Heart left ventricle (tissue), 16 donors: ENCODE measurements around the gene CD36. TPM values are rescaled to one million over a fixed set of nuclear protein-coding genes. Genes with fewer than 3 reads are reported as not detected.

Experiments used
- ATAC-seq, 4 donors: fragments of 200-7000 bp; cut with Tn5 transposase; one replicate each; pipeline ENCODE4 v1.9.1; 2020 to 2022; ENCODE audit warnings: moderate library complexity in 4 of 4, mild to moderate bottlenecking in 3 of 4, moderate number of reproducible peaks in 1 of 4
- DNase-seq, 5 donors: peaks; one replicate each; pipeline ENCODE4 v3.0.0-alpha.2; 2020
- H3K27ac ChIP-seq, 12 donors: fragments of 200-600 bp; sonication (generic) in 4 of 12; one replicate each; pipeline versions ENCODE4 v1.5.0 to v1.8.0; 2016 to 2022; ENCODE audit warnings: mild to moderate bottlenecking in 2 of 12
- H3K27me3 ChIP-seq, 9 donors: fragments of 200-600 bp; sonication (generic) in 2 of 9; one replicate each; pipeline versions ENCODE4 v1.5.1 to v1.8.0; 2016 to 2022; ENCODE audit warnings: mild to moderate bottlenecking in 3 of 9
- H3K36me3 ChIP-seq, 9 donors: fragments of 200-600 bp; sonication (generic) in 2 of 9; one replicate each; pipeline versions ENCODE4 v1.5.0 to v1.8.0; 2018 to 2022; ENCODE audit warnings: mild to moderate bottlenecking in 2 of 9
- H3K4me1 ChIP-seq, 12 donors: fragments of 200-600 bp; sonication (generic) in 4 of 12; one replicate each; pipeline versions ENCODE4 v1.5.0 to v1.8.0; 2016 to 2022; ENCODE audit warnings: mild to moderate bottlenecking in 3 of 12
- H3K4me3 ChIP-seq, 12 donors: fragments of 200-600 bp; sonication (generic) in 4 of 12; one replicate each; pipeline versions ENCODE4 v1.5.0 to v1.8.0; 2017 to 2022; ENCODE audit warnings: mild to moderate bottlenecking in 9 of 12, moderate library complexity in 4 of 12
- H3K9me3 ChIP-seq, 12 donors: fragments of 200-600 bp; sonication (generic) in 4 of 12; one replicate each; pipeline versions ENCODE4 v1.5.0 to v1.8.0; 2016 to 2022; ENCODE audit warnings: mild to moderate bottlenecking in 1 of 12
- POLR2A ChIP-seq, 2 donors: fragments of 450-650 bp; IDR thresholded peaks; one replicate each; pipeline ENCODE4 v1.6.1; 2017; ENCODE audit warnings: antibody characterized with exemption in 2 of 2, mild to moderate bottlenecking in 2 of 2, moderate library complexity in 2 of 2
- WGBS, 4 donors: extraction: QIAGEN DNeasy Blood & Tissue Kit in 2 of 4; methylation state at CpG; one replicate each; pipeline versions ENCODE4 v1.1.5 to v1.1.7; 2013 to 2018; 5-methylcytosine and 5-hydroxymethylcytosine counted together
- intact Hi-C, 10 donors: fragments of 100-400 bp; cut with DNase I; formaldehyde crosslinking; loops; one replicate each; pipeline versions ENCODE4 v1.11.1 to v1.14.2; 2022
- polyA plus RNA-seq, 2 donors: library from polyadenylated mRNA; stranded (reverse); fragments of 200-250 nt; gene quantifications; one replicate each; pipeline ENCODE4 v1.2.3, GENCODE V29; 2013
- total RNA-seq, 9 donors: library from RNA; depleted of rRNA in 2 of 9; stranded (reverse); fragments of >200 nt in 2 of 9; fragmentation: NEBNext Ultra II Directional in 3 of 9; extraction: Animal tissue kit (Norgen Biotek cat#: 25700) in 3 of 9; gene quantifications; one replicate each; pipeline versions ENCODE4 v1.1.0 to v1.2.4, GENCODE V29; 2016 to 2023
- TF ChIP-seq, protein P1 (sequence below), 12 donors: fragments of 200-600 bp; sonication (generic) in 4 of 12; IDR thresholded peaks; one replicate each; pipeline versions ENCODE4 v1.5.0 to v1.8.0; 2018 to 2022; ENCODE audit warnings: antibody characterized with exemption in 12 of 12, mild to moderate bottlenecking in 5 of 12
- donor health status: ischemic (EF 13 %, LVEDD 7.1; RV severe dilation, severe dysfunction).
- donor health status: healthy with polysubstance abuse.
- donor health status: DM: no; HTN: yes; CAD: no.
- donor health status: DM: no; HTN: no; CAD: no.
- donor health status: ischemic (EF 25% LVEDD 6.9; RV normal size, moderate dysfunction).
- donor health status: ischemic (EF 25% LVEDD 5.7; RV mildly dilated, moderate dysfunction).
- donor health status: healthy.
- donor health status: DM: yes; HTN: yes; CAD: no.
- donor health status: ischemic (EF 35%, LVEDD 5.7; RV mildly dilated, moderate dysfunction).
- donor health status: nonischemic (EF 11% LVEDD 7.7; RV severe dilation, severe dysfunction).
- donor health status: DM: yes; HTN: yes; CAD: no.
- donor health status: PGD.
- donor health status: ischemic (EF 29% LVEDD 5.4; RV normal size, mild dysfunction).
- donor health status: nonischemic (EF 23%, LVEDD 6.1; RV moderate dilation, normal function).

Gene CD36
- total and polyA plus RNA-seq, 11 donors: 289 to 1,960 (median 1,087) TPM

DNA sequence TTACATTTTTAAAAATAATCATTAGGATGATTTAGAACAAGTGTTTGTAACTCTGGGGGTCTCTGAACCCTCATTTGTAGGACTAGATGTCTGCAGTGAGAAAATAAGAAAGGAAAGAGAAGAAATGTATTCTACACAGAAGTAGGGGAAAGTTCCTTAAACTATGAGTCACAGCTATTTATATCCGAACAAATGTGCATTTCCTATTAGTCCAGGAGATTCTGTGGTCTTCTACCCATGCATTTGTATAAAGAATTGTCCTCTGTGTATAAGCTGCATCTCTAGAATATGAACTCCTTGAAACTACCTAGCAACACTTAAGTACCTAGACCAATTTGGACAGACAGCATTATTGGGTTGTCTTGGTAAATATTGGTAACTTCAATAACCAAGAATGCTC, 15.9 kb upstream of the CD36 start:
- Histone ChIP-seq H3K27ac (peak overlapping the region in 11 of 12 donors; percentile 52 to 84 (median 72)), H3K27me3 (no peaks in the 10 kb centered on the region), H3K4me1 (peaks cover 6 to 85% (median 31%) of the 10 kb centered on the region in 12 donors), H3K36me3 (peaks cover 0 to 6% (median 0%) of the 10 kb centered on the region in 9 donors), H3K9me3 (peaks cover 0 to 9% (median 3%) of the 10 kb centered on the region in 12 donors), H3K4me3 (peak overlapping the region in 1 of 12 donors; percentile 15)
- DNase-seq (no peak), ATAC-seq (peak in 2 of 4 donors; percentile 33 to 49)
- 6 to 33% (median 9%) methylated on average over 1 of the region's 1 CpG for WGBS, 4 donors
- TF ChIP-seq, protein P1, sequence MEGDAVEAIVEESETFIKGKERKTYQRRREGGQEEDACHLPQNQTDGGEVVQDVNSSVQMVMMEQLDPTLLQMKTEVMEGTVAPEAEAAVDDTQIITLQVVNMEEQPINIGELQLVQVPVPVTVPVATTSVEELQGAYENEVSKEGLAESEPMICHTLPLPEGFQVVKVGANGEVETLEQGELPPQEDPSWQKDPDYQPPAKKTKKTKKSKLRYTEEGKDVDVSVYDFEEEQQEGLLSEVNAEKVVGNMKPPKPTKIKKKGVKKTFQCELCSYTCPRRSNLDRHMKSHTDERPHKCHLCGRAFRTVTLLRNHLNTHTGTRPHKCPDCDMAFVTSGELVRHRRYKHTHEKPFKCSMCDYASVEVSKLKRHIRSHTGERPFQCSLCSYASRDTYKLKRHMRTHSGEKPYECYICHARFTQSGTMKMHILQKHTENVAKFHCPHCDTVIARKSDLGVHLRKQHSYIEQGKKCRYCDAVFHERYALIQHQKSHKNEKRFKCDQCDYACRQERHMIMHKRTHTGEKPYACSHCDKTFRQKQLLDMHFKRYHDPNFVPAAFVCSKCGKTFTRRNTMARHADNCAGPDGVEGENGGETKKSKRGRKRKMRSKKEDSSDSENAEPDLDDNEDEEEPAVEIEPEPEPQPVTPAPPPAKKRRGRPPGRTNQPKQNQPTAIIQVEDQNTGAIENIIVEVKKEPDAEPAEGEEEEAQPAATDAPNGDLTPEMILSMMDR (IDR thresholded peaks at IDR 0.05): no peak
- no peak for TF ChIP-seq POLR2A (IDR thresholded peaks at IDR 0.05)
- intact Hi-C loops: no loop called here

- peak overlapping the region; percentile 36 to 84 (median 72) for H3K27ac ChIP-seq
- peaks cover 0 to 6% (median 0%) of the 10 kb centered on the region in 9 donors for H3K36me3 ChIP-seq
- H3K27me3 ChIP-seq: no peaks in the 10 kb centered on the region
- DNase-seq: peak in 2 of 5 donors; percentile 46 to 54
- H3K4me1 ChIP-seq: peaks cover 3 to 90% (median 30%) of the 10 kb centered on the region in 12 donors
- TF ChIP-seq, protein P1 (IDR thresholded peaks at IDR 0.05): peak in 2 of 12 donors; percentile 8 to 17
- no peak for TF ChIP-seq POLR2A (IDR thresholded peaks at IDR 0.05)
- intact Hi-C loops: no loop called here
- WGBS, 4 donors: 19 to 44% (median 30%) methylated on average over 3 of the region's 3 CpGs
- peak; percentile 64 to 89 (median 77) for ATAC-seq
- H3K4me3 ChIP-seq: peak overlapping the region in 10 of 12 donors; percentile 4 to 56 (median 32)
- peaks cover 0 to 8% (median 2%) of the 10 kb centered on the region in 12 donors for H3K9me3 ChIP-seq
Measured at GRCh38 chr7:80623503-80624252, 14.8 kb upstream of the CD36 start.

DNA sequence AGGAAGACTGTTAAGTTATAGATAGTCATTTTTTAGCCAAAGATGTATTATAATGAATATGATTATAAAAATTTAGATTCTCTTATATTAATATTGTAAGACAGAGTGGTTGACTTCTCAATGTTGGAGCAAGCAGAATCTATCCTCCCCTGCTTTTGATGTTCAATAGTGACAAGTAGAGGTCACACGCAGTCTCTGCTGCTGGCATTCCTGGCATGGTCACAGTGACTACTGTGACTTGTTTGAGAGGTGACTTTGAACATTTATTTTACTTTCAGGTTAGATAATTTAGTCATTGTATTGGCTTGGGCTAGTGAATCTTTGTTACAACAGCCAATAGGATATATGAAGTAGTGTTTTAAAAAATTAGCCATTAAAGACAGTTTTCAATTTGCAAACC, 13.7 kb upstream of the CD36 start:
- Histone ChIP-seq H3K36me3 (peaks cover 0 to 2% (median 0%) of the 10 kb centered on the region in 9 donors), H3K4me3 (peak overlapping the region in 9 of 12 donors; percentile 21 to 56 (median 36)), H3K27ac (peak overlapping the region; percentile 36 to 84 (median 72)), H3K27me3 (no peaks in the 10 kb centered on the region), H3K4me1 (peaks cover 3 to 97% (median 32%) of the 10 kb centered on the region in 12 donors), H3K9me3 (no peaks in the 10 kb centered on the region)
- TF ChIP-seq, protein P1 (IDR thresholded peaks at IDR 0.05): no peak
- TF ChIP-seq POLR2A (IDR thresholded peaks at IDR 0.05): no peak
- intact Hi-C loops: no loop called here
- 41 to 64% (median 52%) methylated on average over 1 of the region's 1 CpG for WGBS, 4 donors
- ATAC-seq (peak; percentile 70 to 78 (median 76)), DNase-seq (peak in 2 of 5 donors; percentile 43 to 47)

GRCh38 chr7:80629023-80629422, 9.4 kb upstream of the CD36 start:
- Histone ChIP-seq H3K4me3 (peak overlapping the region in 1 of 12 donors; percentile 5), H3K27me3 (no peaks in the 10 kb centered on the region), H3K4me1 (peaks cover 3 to 97% (median 49%) of the 10 kb centered on the region in 12 donors), H3K36me3 (no peaks in the 10 kb centered on the region), H3K27ac (peak overlapping the region in 10 of 12 donors; percentile 6 to 84 (median 36)), H3K9me3 (no peaks in the 10 kb centered on the region)
- DNase-seq (no peak), ATAC-seq (no peak)
- 50 to 69% (median 63%) methylated on average over 1 of the region's 1 CpG for WGBS, 4 donors
- TF ChIP-seq, protein P1 (IDR thresholded peaks at IDR 0.05): no peak
- no peak for TF ChIP-seq POLR2A (IDR thresholded peaks at IDR 0.05)
- intact Hi-C loops: no loop called here
